HEK293 (cell line): ENCODE measurements around the gene SMARCB1.

Source experiments
- ELK4 ChIP-seq: IDR thresholded peaks from 2 replicates; pipeline ENCODE4 v1.6.1; 2011; ENCODE audit warnings: mild to moderate bottlenecking, low read depth, low read length, borderline replicate concordance
- ZNF24 ChIP-seq: fragments of 450-650 bp; formaldehyde crosslinking; IDR thresholded peaks from 2 replicates; pipeline ENCODE4 v1.5.1; 2016; ENCODE audit warnings: missing biosample characterization, missing genetic modification characterization
- ZNF433 ChIP-seq: fragments of 450-650 bp; formaldehyde crosslinking; IDR thresholded peaks from 2 replicates; pipeline ENCODE4 v1.5.1; 2016; ENCODE audit warnings: missing biosample characterization, missing genetic modification characterization, low read depth
- ZNF707 ChIP-seq: fragments of 450-650 bp; formaldehyde crosslinking; IDR thresholded peaks from 2 replicates; pipeline ENCODE4 v1.5.1; 2016; ENCODE audit warnings: missing biosample characterization, missing genetic modification characterization
- TF ChIP-seq, protein P1 (sequence below): fragments of 450-650 bp; formaldehyde crosslinking; IDR thresholded peaks from 2 replicates; pipeline ENCODE4 v1.5.1; 2016; ENCODE audit warnings: missing biosample characterization, missing genetic modification characterization

GRCh38 chr22:23837496-23837859 is 50.7 kb downstream of the SMARCB1 start:
- TF ChIP-seq, protein P1, sequence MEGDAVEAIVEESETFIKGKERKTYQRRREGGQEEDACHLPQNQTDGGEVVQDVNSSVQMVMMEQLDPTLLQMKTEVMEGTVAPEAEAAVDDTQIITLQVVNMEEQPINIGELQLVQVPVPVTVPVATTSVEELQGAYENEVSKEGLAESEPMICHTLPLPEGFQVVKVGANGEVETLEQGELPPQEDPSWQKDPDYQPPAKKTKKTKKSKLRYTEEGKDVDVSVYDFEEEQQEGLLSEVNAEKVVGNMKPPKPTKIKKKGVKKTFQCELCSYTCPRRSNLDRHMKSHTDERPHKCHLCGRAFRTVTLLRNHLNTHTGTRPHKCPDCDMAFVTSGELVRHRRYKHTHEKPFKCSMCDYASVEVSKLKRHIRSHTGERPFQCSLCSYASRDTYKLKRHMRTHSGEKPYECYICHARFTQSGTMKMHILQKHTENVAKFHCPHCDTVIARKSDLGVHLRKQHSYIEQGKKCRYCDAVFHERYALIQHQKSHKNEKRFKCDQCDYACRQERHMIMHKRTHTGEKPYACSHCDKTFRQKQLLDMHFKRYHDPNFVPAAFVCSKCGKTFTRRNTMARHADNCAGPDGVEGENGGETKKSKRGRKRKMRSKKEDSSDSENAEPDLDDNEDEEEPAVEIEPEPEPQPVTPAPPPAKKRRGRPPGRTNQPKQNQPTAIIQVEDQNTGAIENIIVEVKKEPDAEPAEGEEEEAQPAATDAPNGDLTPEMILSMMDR = no peak
- no peak for TF ChIP-seq ZNF707 (tag by site-specific recombination)
- no peak for TF ChIP-seq ZNF24 (tag by site-specific recombination)
- TF ChIP-seq ZNF433 (tag by site-specific recombination) = no peak
- TF ChIP-seq ELK4 = no peak
